ENCODE measurements around the gene MTPN.

- TF ChIP-seq ZNF274 (IDR thresholded peaks at IDR 0.05; ENCODE audit: low read depth, low read length) (no peak), YY1 (IDR thresholded peaks at IDR 0.05; ENCODE audit: insufficient read depth, insufficient read length) (no peak)
Measured at GRCh38 chr7:135938086-135938485, 39.1 kb downstream of the MTPN start.
